ENCODE measurements around the gene PKD2L1. TPM values are rescaled to one million over a fixed set of nuclear protein-coding genes. Genes with fewer than 3 reads are reported as not detected.
"Not testable (repeated sequence)": the region's sequence is repeated elsewhere in the genome, so short reads cannot be mapped to it uniquely, and the experiment has no call there.

The PKD2L1 gene
- total RNA-seq, result 0.38 TPM in 1 of 2 replicates, not detected in the other
- long read RNA-seq, result 0 reads

GRCh38 chr10:100330079-100330478 is at the start of gene PKD2L1:
Gene PKD2L1, minus strand, starts transcription at chr10:100330228. Its CDS starts 125 bp downstream, at chr10:100330103.
- no peak for TF ChIP-seq CTCF (IDR thresholded peaks at IDR 0.05; ENCODE audit: unreplicated experiment)
- H3K27me3 Mint-ChIP-seq, result peaks cover 72% of the 10 kb centered on the region

DNA sequence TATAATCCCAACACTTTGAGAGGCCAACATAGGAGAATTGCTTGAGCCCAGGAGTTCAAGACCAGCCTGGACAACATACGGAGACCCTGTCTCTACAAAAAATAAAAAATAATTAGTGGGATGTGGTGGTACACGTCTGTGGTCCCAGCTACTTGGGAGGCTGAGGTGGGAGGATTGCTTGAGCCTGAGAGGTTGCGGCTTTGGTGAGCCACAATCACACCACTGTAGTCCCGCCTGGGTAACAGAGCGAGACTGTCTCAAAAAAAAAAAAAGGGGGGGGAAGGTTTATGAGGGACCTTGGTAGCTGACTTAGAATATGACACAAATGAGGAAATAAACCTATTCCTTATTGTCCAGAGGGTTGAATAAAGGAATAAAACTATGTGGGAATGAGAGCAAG is 47.8 kb upstream of the PKD2L1 start:
- H3K27ac Mint-ChIP-seq, result no peak overlapping the region
- H3K4me3 Mint-ChIP-seq (ENCODE audit: low read depth), result no peak overlapping the region
- peaks cover 10% of the 10 kb centered on the region for H3K4me1 Mint-ChIP-seq (ENCODE audit: low read depth)
- no peak for TF ChIP-seq CTCF (IDR thresholded peaks at IDR 0.05; ENCODE audit: unreplicated experiment)
- peaks cover 16% of the 10 kb centered on the region for H3K36me3 Mint-ChIP-seq (ENCODE audit: insufficient read depth)
- H3K9me3 Mint-ChIP-seq (ENCODE audit: low read depth), result no peaks in the 10 kb centered on the region
- no peaks in the 10 kb centered on the region for H3K27me3 Mint-ChIP-seq
- no peak for DNase-seq (ENCODE audit: low spot score, unreplicated experiment)

More at GRCh38 chr10:100330079-100330478, at the start of gene PKD2L1:
- no peaks in the 10 kb centered on the region for H3K36me3 Mint-ChIP-seq (ENCODE audit: insufficient read depth)
- no peaks in the 10 kb centered on the region for H3K4me1 Mint-ChIP-seq (ENCODE audit: low read depth)
- H3K4me3 Mint-ChIP-seq (ENCODE audit: low read depth), result no peak within 1 kb of the TSS
- DNase-seq (ENCODE audit: low spot score, unreplicated experiment), result no peak
- no peak within 1 kb of the TSS for H3K27ac Mint-ChIP-seq
- no peaks in the 10 kb centered on the region for H3K9me3 Mint-ChIP-seq (ENCODE audit: low read depth)

DNA sequence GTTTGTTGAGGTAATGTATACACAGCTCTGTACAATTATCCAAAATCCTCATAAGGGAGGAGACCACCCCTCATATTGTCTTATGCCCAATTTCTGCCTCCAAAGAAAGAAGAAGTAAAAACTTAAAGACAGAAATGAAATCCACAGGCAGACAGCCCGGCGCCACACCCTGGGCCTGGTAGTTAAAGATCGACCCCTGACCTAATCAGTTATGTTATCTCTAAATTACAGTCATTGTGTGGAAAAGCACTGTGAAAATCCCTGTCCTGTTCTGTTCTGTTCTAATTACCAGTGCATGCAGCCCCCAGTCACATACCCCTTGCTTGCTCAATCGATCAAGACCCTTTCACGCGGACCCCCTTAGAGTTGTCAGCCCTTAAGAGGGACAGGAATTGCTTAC is 46.6 kb upstream of the PKD2L1 start:
- not testable (repeated sequence) for H3K36me3 Mint-ChIP-seq (ENCODE audit: insufficient read depth); H3K27me3 Mint-ChIP-seq; DNase-seq (ENCODE audit: low spot score, unreplicated experiment); H3K9me3 Mint-ChIP-seq (ENCODE audit: low read depth); H3K4me3 Mint-ChIP-seq (ENCODE audit: low read depth)
- Mint-ChIP-seq H3K27ac (peak overlapping the region; percentile 25), H3K4me1 (ENCODE audit: low read depth) (peaks cover 10% of the 10 kb centered on the region)

DNA sequence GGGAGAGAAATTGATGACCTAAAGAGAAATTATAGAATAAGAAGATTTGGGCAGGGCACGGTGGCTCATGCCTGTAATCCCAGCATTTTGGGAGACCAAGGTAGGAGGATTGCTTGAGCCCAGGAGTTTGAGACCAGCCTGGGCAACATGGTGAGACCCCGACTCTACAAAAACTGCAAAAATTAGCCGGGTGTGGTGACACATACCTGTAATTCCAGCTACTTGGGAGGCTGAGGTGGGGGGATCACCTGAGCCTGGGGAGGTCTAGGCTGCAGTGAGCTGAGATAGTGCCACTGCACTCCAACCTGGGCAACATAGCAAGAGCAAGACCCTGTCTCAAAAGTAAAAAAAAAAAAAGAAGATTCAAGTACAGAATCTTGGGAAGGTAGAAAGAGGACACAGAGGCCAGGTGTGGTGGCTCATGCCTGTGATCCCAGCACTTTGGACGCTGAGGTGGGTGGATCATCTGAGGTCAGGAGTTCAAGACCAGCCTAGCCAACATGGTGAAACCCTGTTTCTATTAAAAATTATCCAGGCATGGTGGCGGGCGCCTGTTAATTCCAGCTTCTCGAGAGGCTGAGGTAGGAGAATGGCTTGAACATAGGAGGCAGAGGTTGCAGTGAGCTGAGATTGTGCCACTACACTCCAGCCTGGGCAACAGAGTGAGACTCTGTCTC is 44.8 kb upstream of the PKD2L1 start:
- not testable (repeated sequence) for H3K9me3 Mint-ChIP-seq (ENCODE audit: low read depth); H3K27me3 Mint-ChIP-seq; H3K27ac Mint-ChIP-seq; H3K4me3 Mint-ChIP-seq (ENCODE audit: low read depth); H3K36me3 Mint-ChIP-seq (ENCODE audit: insufficient read depth); DNase-seq (ENCODE audit: low spot score, unreplicated experiment)
- H3K4me1 Mint-ChIP-seq (ENCODE audit: low read depth), result peaks cover 22% of the 10 kb centered on the region

DNA sequence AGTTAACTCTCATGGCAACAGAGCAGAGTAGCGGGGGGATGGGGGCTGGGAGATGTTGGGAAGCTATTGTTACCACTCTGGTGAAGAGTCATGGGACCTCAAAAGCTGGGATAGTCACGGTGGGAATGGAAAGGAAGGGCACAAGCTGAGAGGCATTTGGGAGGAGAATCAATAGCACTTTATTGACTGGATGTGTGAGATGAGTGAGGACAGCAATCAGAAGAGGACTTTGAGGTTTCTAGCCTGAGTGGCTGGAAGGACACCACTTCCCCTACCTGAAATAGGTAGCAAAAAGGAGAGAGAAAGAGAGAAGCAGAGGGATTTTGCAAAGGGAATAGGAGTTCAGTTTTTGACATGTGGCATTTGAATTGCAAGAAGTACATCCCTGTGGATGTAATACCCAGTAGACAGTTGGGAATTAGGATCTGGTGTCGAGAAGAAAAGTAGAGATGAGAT is 44.2 kb upstream of the PKD2L1 start:
- H3K4me3 Mint-ChIP-seq (ENCODE audit: low read depth), result no peak overlapping the region
- DNase-seq (ENCODE audit: low spot score, unreplicated experiment), result no peak
- H3K9me3 Mint-ChIP-seq (ENCODE audit: low read depth), result no peaks in the 10 kb centered on the region
- TF ChIP-seq CTCF (IDR thresholded peaks at IDR 0.05; ENCODE audit: unreplicated experiment), result no peak
- no peak overlapping the region for H3K27ac Mint-ChIP-seq
- H3K27me3 Mint-ChIP-seq, result no peaks in the 10 kb centered on the region
- peaks cover 22% of the 10 kb centered on the region for H3K4me1 Mint-ChIP-seq (ENCODE audit: low read depth)
- no peaks in the 10 kb centered on the region for H3K36me3 Mint-ChIP-seq (ENCODE audit: insufficient read depth)

DNA sequence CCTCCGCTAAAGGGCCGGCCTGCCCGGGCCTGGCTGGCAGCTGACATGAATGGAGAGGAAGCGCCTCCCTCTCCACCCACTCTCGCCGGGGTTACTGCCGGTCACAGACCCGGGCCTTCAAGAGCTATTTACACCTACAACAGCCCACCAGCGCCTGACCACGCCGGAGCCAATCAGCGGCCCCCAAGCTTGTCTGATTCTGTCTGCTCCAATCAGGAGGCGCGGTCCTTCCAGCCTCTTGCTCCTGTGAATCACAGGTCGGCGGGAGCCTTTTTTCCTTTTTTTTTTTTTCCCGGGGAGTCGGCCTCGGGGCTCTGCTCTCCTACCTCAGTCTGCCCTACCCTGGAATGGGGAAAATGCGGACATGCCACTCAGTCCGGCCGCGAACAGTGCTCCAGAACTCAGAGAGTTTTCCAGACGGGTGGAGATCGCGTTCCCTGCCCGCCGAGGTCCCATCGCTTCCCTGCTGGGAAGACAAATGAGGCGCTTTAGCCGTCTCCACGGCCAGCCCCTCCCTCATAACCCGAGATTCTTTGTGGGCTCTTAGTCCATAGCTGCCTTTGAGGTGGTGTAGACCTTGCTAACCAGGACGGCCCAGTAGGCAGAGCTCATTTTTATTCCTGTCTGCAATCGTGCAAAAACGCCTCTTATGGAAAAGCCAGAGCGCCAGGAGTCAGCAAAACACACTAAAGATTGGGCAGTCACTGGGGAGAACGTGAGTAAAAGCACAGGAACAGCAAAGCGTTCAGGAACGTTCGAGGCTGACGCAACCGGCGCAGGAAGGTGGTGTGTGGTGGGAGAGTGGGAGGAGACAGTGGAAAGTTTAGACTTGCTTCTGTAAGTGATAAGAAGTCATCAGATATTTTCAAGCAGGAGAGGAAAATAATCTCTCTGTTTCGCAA is 43.5 kb upstream of the PKD2L1 start:
- H3K4me3 Mint-ChIP-seq (ENCODE audit: low read depth), result no peak overlapping the region
- peak; percentile 92 for DNase-seq (ENCODE audit: low spot score, unreplicated experiment)
- H3K9me3 Mint-ChIP-seq (ENCODE audit: low read depth), result no peaks in the 10 kb centered on the region
- no peaks in the 10 kb centered on the region for H3K36me3 Mint-ChIP-seq (ENCODE audit: insufficient read depth)
- no peaks in the 10 kb centered on the region for H3K27me3 Mint-ChIP-seq
- no peak for TF ChIP-seq CTCF (IDR thresholded peaks at IDR 0.05; ENCODE audit: unreplicated experiment)
- H3K4me1 Mint-ChIP-seq (ENCODE audit: low read depth), result peaks cover 22% of the 10 kb centered on the region
- no peak overlapping the region for H3K27ac Mint-ChIP-seq
